H9 (cell line): ENCODE results near the gene CPNE5. TPM values are rescaled to one million over a fixed set of nuclear protein-coding genes. Genes with fewer than 3 reads are reported as not detected.

Experiments
- DNase-seq: peaks from one replicate; pipeline ENCODE4 v3.0.0-alpha.2; 2017
- H2AFZ ChIP-seq: one replicate; pipeline ENCODE4 v1.6.1; 2013; ENCODE audit warnings: mild to moderate bottlenecking, low read length, control low read depth, moderate library complexity
- H2AK5ac ChIP-seq: 2 replicates; pipeline ENCODE4 v1.6.1; 2013; ENCODE audit warnings: low read length, control low read depth, mixed read lengths; ENCODE audit not compliant: insufficient read length
- H2BK120ac ChIP-seq: one replicate; pipeline ENCODE4 v1.6.1; 2013; ENCODE audit warnings: low read depth, mild to moderate bottlenecking, low read length, control low read depth, inconsistent platforms; ENCODE audit not compliant: poor library complexity, severe bottlenecking
- H2BK12ac ChIP-seq: 2 replicates; pipeline ENCODE4 v1.6.1; 2013; ENCODE audit warnings: low read length, control low read depth, mixed read lengths, low read depth; ENCODE audit not compliant: insufficient read length
- H2BK15ac ChIP-seq: 2 replicates; pipeline ENCODE4 v1.6.1; 2013; ENCODE audit warnings: low read depth, low read length, control low read depth
- H2BK20ac ChIP-seq: one replicate; pipeline ENCODE4 v1.6.1; 2013; ENCODE audit warnings: low read depth, mild to moderate bottlenecking, low read length, control low read depth, inconsistent platforms; ENCODE audit not compliant: poor library complexity, severe bottlenecking
- H2BK5ac ChIP-seq: 2 replicates; pipeline ENCODE4 v1.6.1; 2013; ENCODE audit warnings: low read length, control low read depth, mixed read lengths; ENCODE audit not compliant: insufficient read length
- H3K14ac ChIP-seq: 2 replicates; pipeline ENCODE4 v1.6.1; 2013; ENCODE audit warnings: low read length, control low read depth; ENCODE audit not compliant: insufficient read depth
- H3K18ac ChIP-seq: 2 replicates; pipeline ENCODE4 v1.6.1; 2013; ENCODE audit warnings: low read depth, mild to moderate bottlenecking, mixed read lengths, low read length, control low read depth; ENCODE audit not compliant: insufficient read length
- H3K23ac ChIP-seq: 2 replicates; pipeline ENCODE4 v1.6.1; 2013; ENCODE audit warnings: low read length, control low read depth, mixed read lengths, low read depth; ENCODE audit not compliant: insufficient read length
- H3K23me2 ChIP-seq: 2 replicates; pipeline ENCODE4 v1.6.1; 2013; ENCODE audit warnings: low read depth, mild to moderate bottlenecking, mixed read lengths, low read length, control low read depth; ENCODE audit not compliant: insufficient read length, poor library complexity, severe bottlenecking
- H3K27ac ChIP-seq: 2 replicates; pipeline ENCODE4 v1.5.1; 2013; ENCODE audit warnings: low read length, control low read depth, mixed read lengths, low read depth; ENCODE audit not compliant: insufficient read length
- H3K27me3 ChIP-seq: 2 replicates; pipeline ENCODE4 v1.6.1; 2013; ENCODE audit warnings: low read length, control low read depth, inconsistent platforms; ENCODE audit not compliant: insufficient read depth
- H3K4ac ChIP-seq: 2 replicates; pipeline ENCODE4 v1.6.1; 2013; ENCODE audit warnings: low read depth, mild to moderate bottlenecking, control low read depth, inconsistent platforms, low read length, moderate library complexity
- H3K4me1 ChIP-seq: 2 replicates; pipeline ENCODE4 v1.6.1; 2013; ENCODE audit warnings: low read length, control low read depth, inconsistent platforms; ENCODE audit not compliant: insufficient read depth
- H3K4me2 ChIP-seq: 2 replicates; pipeline ENCODE4 v1.6.1; 2013; ENCODE audit warnings: low read length, control low read depth, mixed read lengths; ENCODE audit not compliant: insufficient read length, insufficient read depth
- H3K56ac ChIP-seq: 2 replicates; pipeline ENCODE4 v1.6.1; 2013; ENCODE audit warnings: low read depth, mild to moderate bottlenecking, mixed read lengths, low read length, control low read depth; ENCODE audit not compliant: insufficient read length
- H3K79me1 ChIP-seq: 2 replicates; pipeline ENCODE4 v1.6.1; 2013; ENCODE audit warnings: low read depth, mild to moderate bottlenecking, moderate library complexity, low read length, control low read depth, inconsistent platforms; ENCODE audit not compliant: insufficient read depth, poor library complexity, severe bottlenecking
- H3K79me2 ChIP-seq: 2 replicates; pipeline ENCODE4 v1.6.1; 2013; ENCODE audit warnings: low read length, control low read depth, inconsistent platforms; ENCODE audit not compliant: insufficient read depth
- H3K9ac ChIP-seq: 2 replicates; pipeline ENCODE4 v1.6.1; 2013; ENCODE audit warnings: low read length, control low read depth, mixed read lengths; ENCODE audit not compliant: insufficient read length; ENCODE audit errors: extremely low read depth
- H3K9me3 ChIP-seq: one replicate; pipeline ENCODE4 v1.6.1; 2013; ENCODE audit warnings: low read depth, low read length, inconsistent platforms; ENCODE audit not compliant: control insufficient read depth
- H3T11ph ChIP-seq: one replicate; pipeline ENCODE4 v1.6.1; 2013; ENCODE audit warnings: mild to moderate bottlenecking, low read length, control low read depth, inconsistent platforms
- H4K20me1 ChIP-seq: one replicate; pipeline ENCODE4 v1.6.1; 2013; ENCODE audit not compliant: control insufficient read depth, insufficient read length, insufficient read depth
- H4K5ac ChIP-seq: 2 replicates; pipeline ENCODE4 v1.6.1; 2013; ENCODE audit warnings: low read depth, mild to moderate bottlenecking, mixed read lengths, low read length, control low read depth; ENCODE audit not compliant: insufficient read length
- H4K8ac ChIP-seq: replicated peaks from 2 replicates; pipeline ENCODE4 v1.6.1; 2013; ENCODE audit warnings: low read length, control low read depth, mixed read lengths, low read depth; ENCODE audit not compliant: insufficient read length
- H4K91ac ChIP-seq: 2 replicates; pipeline ENCODE4 v1.6.1; 2013; ENCODE audit warnings: low read depth, mild to moderate bottlenecking, moderate library complexity, mixed read lengths, low read length, control low read depth; ENCODE audit not compliant: insufficient read length
- H3K27ac Mint-ChIP-seq, 3 experiments: 2 replicates in 2 of 3; 3 replicates in 1 of 3; pipeline ENCODE4 v1.8.0; 2020 to 2021; ENCODE audit warnings: mixed read lengths in 3 of 3, mild to moderate bottlenecking in 1 of 3, moderate library complexity in 1 of 3
- H3K27me3 Mint-ChIP-seq: 2 replicates; pipeline ENCODE4 v1.8.0; 2021; ENCODE audit warnings: low read depth, mild to moderate bottlenecking, moderate library complexity, mixed read lengths
- H3K36me3 Mint-ChIP-seq, 3 experiments: 2 replicates in 2 of 3; 3 replicates in 1 of 3; pipeline ENCODE4 v1.8.0; 2020 to 2021; ENCODE audit warnings: low read depth in 3 of 3, mixed read lengths in 3 of 3; ENCODE audit not compliant: insufficient read depth in 1 of 3
- H3K4me1 Mint-ChIP-seq, 2 experiments: 2 replicates each; pipeline ENCODE4 v1.8.0; 2020; ENCODE audit warnings: mixed read lengths in 2 of 2
- H3K4me3 Mint-ChIP-seq, 2 experiments: 2 replicates in 1 of 2; 3 replicates in 1 of 2; pipeline ENCODE4 v1.8.0; 2020 to 2021; ENCODE audit warnings: mild to moderate bottlenecking in 2 of 2, mixed read lengths in 2 of 2, moderate library complexity in 1 of 2
- H3K9me3 Mint-ChIP-seq, 2 experiments: 2 replicates in 1 of 2; 3 replicates in 1 of 2; pipeline ENCODE4 v1.8.0; 2020; ENCODE audit warnings: mild to moderate bottlenecking in 2 of 2, mixed read lengths in 2 of 2, moderate library complexity in 1 of 2
- CTCF ChIP-seq: fragments of 200-600 bp; sonication (generic); conservative IDR thresholded peaks from 3 replicates; pipeline ENCODE4 v1.8.0; 2021; ENCODE audit warnings: antibody characterized with exemption, mild to moderate bottlenecking
- WGBS: extraction: QIAGEN DNeasy Blood & Tissue Kit; methylation state at CpG from one replicate; pipeline ENCODE4 v1.1.7; 2013; ENCODE audit warnings: missing lambda C conversion rate, low lambda C conversion rate, mixed read lengths; ENCODE audit not compliant: insufficient read length; ENCODE audit errors: extremely low coverage; 5-methylcytosine and 5-hydroxymethylcytosine counted together
- total RNA-seq: library from RNA; stranded (reverse); gene quantifications from 2 replicates; pipeline ENCODE4 v1.2.1, GENCODE V29; 2021

Gene CPNE5
- total RNA-seq, 1 experiment from 2014 or later: 0.52 TPM

GRCh38 chr6:36841756-36842155, 2.5 kb upstream of the CPNE5 start:
- H3K14ac ChIP-seq: no peak overlapping the region
- H2AK5ac ChIP-seq: no peak overlapping the region
- H2BK120ac ChIP-seq: no peak overlapping the region
- no peaks in the 10 kb centered on the region for H4K20me1 ChIP-seq
- no peak overlapping the region for H3T11ph ChIP-seq
- peaks cover 11 to 18% of the 10 kb centered on the region in 2 experiments for H3K4me1 Mint-ChIP-seq
- no peak overlapping the region for H3K23ac ChIP-seq
- H2AFZ ChIP-seq: no peak overlapping the region
- no peak overlapping the region for H2BK12ac ChIP-seq
- H3K9me3 Mint-ChIP-seq: no peaks in the 10 kb centered on the region
- no peak overlapping the region for H2BK20ac ChIP-seq
- no peak overlapping the region for H3K27ac Mint-ChIP-seq
- no peak for DNase-seq
- no peak overlapping the region for H4K5ac ChIP-seq
- WGBS: no CpG with 5 or more reads among the region's 2 CpGs
- H3K4ac ChIP-seq: no peak overlapping the region
- no peak overlapping the region for H3K56ac ChIP-seq
- H3K36me3 Mint-ChIP-seq: no peaks in the 10 kb centered on the region; a peak in 1 of 7 replicates
- no peak overlapping the region for H2BK5ac ChIP-seq
- no peak overlapping the region for H3K27ac ChIP-seq
- peaks cover 63% of the 10 kb centered on the region for H3K27me3 Mint-ChIP-seq
- H3K9me3 ChIP-seq: no peaks in the 10 kb centered on the region
- H3K18ac ChIP-seq: no peak overlapping the region
- H3K79me2 ChIP-seq: no peaks in the 10 kb centered on the region
- H3K27me3 ChIP-seq: peaks cover 28% of the 10 kb centered on the region; the same call in 1 of the 2 replicates
- H3K4me1 ChIP-seq: no peaks in the 10 kb centered on the region
- no peaks in the 10 kb centered on the region for H3K79me1 ChIP-seq
- no peak overlapping the region for H4K91ac ChIP-seq
- H3K9ac ChIP-seq: no peak overlapping the region
- no peak overlapping the region for H3K4me2 ChIP-seq
- TF ChIP-seq CTCF: no peak
- H4K8ac ChIP-seq: no peak overlapping the region
- H3K23me2 ChIP-seq: peaks cover 17% of the 10 kb centered on the region
- H3K4me3 Mint-ChIP-seq: no peak overlapping the region
- H2BK15ac ChIP-seq: no peak overlapping the region
